GM19395 (cell line): ENCODE measurements around the gene SLC26A4.

ENCODE experiments used
- ATAC-seq: cut with Tn5 transposase; IDR thresholded peaks from one replicate; pipeline ENCODE4 v1.9.1; 2021; ENCODE audit warnings: mild to moderate bottlenecking, moderate library complexity; ENCODE audit not compliant: unreplicated experiment

Gene SLC26A4

GRCh38 chr7:107743567-107744344, 83.1 kb downstream of the SLC26A4 start, which contains the start of gene CBLL1:
CBLL1 (plus strand) TSS chr7:107744142; CDS start chr7:107744164, 22 bp downstream.
- peak; percentile 90 for ATAC-seq

GRCh38 chr7:107744345-107744750, 83.7 kb downstream of the SLC26A4 start:
- ATAC-seq, result peak; percentile 47

- ATAC-seq, result no peak
Observed at GRCh38 chr7:107746006-107746405, 85.4 kb downstream of the SLC26A4 start.

- no peak for ATAC-seq
Observed at GRCh38 chr7:107751113-107751512, 90.5 kb downstream of the SLC26A4 start.

- no peak for ATAC-seq
Observed at GRCh38 chr7:107754642-107755041, 94.0 kb downstream of the SLC26A4 start.

- no peak for ATAC-seq
Observed at GRCh38 chr7:107758667-107759066, 98.0 kb downstream of the SLC26A4 start.

- ATAC-seq, result no peak
Observed at GRCh38 chr7:107767391-107767790, 106.8 kb downstream of the SLC26A4 start.
